IMR-90 (cell line): Measurements from ENCODE around the gene LAMB3. TPM values are rescaled to one million over a fixed set of nuclear protein-coding genes. Genes with fewer than 3 reads are reported as not detected.

ENCODE experiments used
- ATAC-seq: fragments of 200-7000 bp; cut with Tn5 transposase; 2 replicates; pipeline ENCODE4 v1.9.1; 2020; ENCODE audit warnings: low read depth, mild to moderate bottlenecking, moderate library complexity
- BruUV-seq: library from RNA; stranded (reverse); fragments of 400-500 nt; replicated peaks from 2 replicates; lab custom pipeline; 2021; lab: Mats Ljungman, UMichigan
- CTCF ChIA-PET: fragments of 300-600 bp; formaldehyde crosslinking; extraction: SDS; loops from one replicate; lab custom pipeline; 2021; ENCODE audit warnings: antibody characterized with exemption; lab: Yijun Ruan, JAX
- POLR2A ChIA-PET: fragments of 300-600 bp; sonication (Branson Sonifier 250); formaldehyde crosslinking; loops from one replicate; lab custom pipeline; 2022; ENCODE audit warnings: antibody characterized with exemption; ENCODE audit not compliant: unreplicated experiment; lab: Charles Lee
- DNase-seq: peaks from one replicate; pipeline ENCODE4 v3.0.0; 2013
- H2AFZ ChIP-seq: replicated peaks from 2 replicates; pipeline ENCODE3; 2013; ENCODE audit warnings: low read length, mild to moderate bottlenecking; ENCODE audit not compliant: poor library complexity
- H2AK5ac ChIP-seq: 2 replicates; pipeline ENCODE4 v1.6.1; 2013; ENCODE audit warnings: low read depth, low read length, inconsistent platforms
- H2AK9ac ChIP-seq: replicated peaks from 2 replicates; pipeline ENCODE3; 2013; ENCODE audit warnings: mild to moderate bottlenecking, low read depth, low read length, moderate library complexity; ENCODE audit not compliant: poor library complexity
- H2BK120ac ChIP-seq: 2 replicates; pipeline ENCODE4 v1.6.1; 2013; ENCODE audit warnings: low read depth, low read length, inconsistent platforms
- H2BK15ac ChIP-seq: 3 replicates; pipeline ENCODE4 v1.6.1; 2013; ENCODE audit warnings: low read depth, low read length, inconsistent platforms
- H2BK20ac ChIP-seq: 2 replicates; pipeline ENCODE4 v1.6.1; 2013; ENCODE audit warnings: low read depth, mild to moderate bottlenecking, inconsistent platforms, low read length, moderate library complexity
- H2BK5ac ChIP-seq: 2 replicates; pipeline ENCODE4 v1.6.1; 2013; ENCODE audit warnings: mild to moderate bottlenecking, low read depth, low read length, inconsistent platforms; ENCODE audit not compliant: poor library complexity, severe bottlenecking
- H3K14ac ChIP-seq: replicated peaks from 2 replicates; pipeline ENCODE4 v1.6.1; 2013; ENCODE audit warnings: low read depth, low read length, inconsistent platforms
- H3K18ac ChIP-seq: 2 replicates; pipeline ENCODE4 v1.6.1; 2013; ENCODE audit warnings: low read depth, low read length, control low read depth
- H3K23ac ChIP-seq: 2 replicates; pipeline ENCODE4 v1.6.1; 2013; ENCODE audit warnings: low read depth, low read length, inconsistent platforms
- H3K27ac ChIP-seq: 2 replicates; pipeline ENCODE4 v1.5.1; 2013; ENCODE audit warnings: mild to moderate bottlenecking, control low read depth, low read length; ENCODE audit not compliant: insufficient read depth
- H3K27me3 ChIP-seq: 2 replicates; pipeline ENCODE4 v1.6.1; 2013; ENCODE audit warnings: low read length; ENCODE audit not compliant: control insufficient read depth, insufficient read depth
- H3K36me3 ChIP-seq: 2 replicates; pipeline ENCODE4 v1.6.1; 2013; ENCODE audit warnings: low read length, mixed read lengths; ENCODE audit not compliant: control insufficient read depth, insufficient read depth
- H3K4ac ChIP-seq: 2 replicates; pipeline ENCODE4 v1.6.1; 2013; ENCODE audit warnings: low read depth, low read length, inconsistent platforms
- H3K4me1 ChIP-seq: 2 replicates; pipeline ENCODE4 v1.6.1; 2013; ENCODE audit warnings: low read length, mixed read lengths; ENCODE audit not compliant: control insufficient read depth, insufficient read depth
- H3K4me2 ChIP-seq: 2 replicates; pipeline ENCODE4 v1.6.1; 2013; ENCODE audit warnings: low read depth, mild to moderate bottlenecking, control low read depth, low read length, moderate library complexity
- H3K4me3 ChIP-seq: 2 replicates; pipeline ENCODE4 v1.5.1; 2013; ENCODE audit warnings: low read depth, mild to moderate bottlenecking, control low read depth, low read length, moderate library complexity; ENCODE audit not compliant: insufficient read depth
- H3K56ac ChIP-seq: 2 replicates; pipeline ENCODE4 v1.6.1; 2013; ENCODE audit warnings: low read length, inconsistent platforms; ENCODE audit not compliant: insufficient read depth; ENCODE audit errors: extremely low read depth
- H3K79me1 ChIP-seq, 2 experiments: 2 replicates each; pipeline ENCODE4 v1.6.1; 2013; ENCODE audit warnings: low read length in 2 of 2, inconsistent platforms in 1 of 2, low read depth in 1 of 2
- H3K9ac ChIP-seq: 2 replicates; pipeline ENCODE4 v1.6.1; 2013; ENCODE audit warnings: low read depth, low read length, control low read depth
- H3K9me1 ChIP-seq: 2 replicates; pipeline ENCODE4 v1.6.1; 2013; ENCODE audit warnings: low read length, inconsistent platforms; ENCODE audit not compliant: insufficient read depth
- H3K9me3 ChIP-seq: 2 replicates; pipeline ENCODE4 v1.6.1; 2013; ENCODE audit warnings: low read length; ENCODE audit not compliant: control insufficient read depth, insufficient read depth
- H4K20me1 ChIP-seq: 2 replicates; pipeline ENCODE4 v1.6.1; 2013; ENCODE audit warnings: low read length, inconsistent platforms; ENCODE audit not compliant: insufficient read depth
- H4K5ac ChIP-seq: 2 replicates; pipeline ENCODE4 v1.6.1; 2013; ENCODE audit warnings: mild to moderate bottlenecking, low read depth, low read length, control low read depth
- H4K8ac ChIP-seq, 2 experiments: 2 replicates each; pipeline ENCODE4 v1.6.1; 2013; ENCODE audit warnings: low read depth in 2 of 2, low read length in 2 of 2, control low read depth in 1 of 2, inconsistent platforms in 1 of 2
- H4K91ac ChIP-seq: 2 replicates; pipeline ENCODE4 v1.6.1; 2013; ENCODE audit warnings: low read depth, low read length, inconsistent platforms; ENCODE audit not compliant: insufficient read depth
- BHLHE40 ChIP-seq: fragments of 150-350 bp; IDR thresholded peaks from 2 replicates; pipeline ENCODE4 v1.6.1; 2016; ENCODE audit warnings: mild to moderate bottlenecking, low read depth, low read length
- CEBPB ChIP-seq: IDR thresholded peaks from 2 replicates; pipeline ENCODE4 v1.6.1; 2012; ENCODE audit warnings: low read depth, low read length, improper control_type of control experiment
- CHD1 ChIP-seq: IDR thresholded peaks from 2 replicates; pipeline ENCODE4 v1.6.1; 2012; ENCODE audit warnings: low read depth, low read length, improper control_type of control experiment
- ELK1 ChIP-seq: fragments of 150-350 bp; IDR thresholded peaks from 2 replicates; pipeline ENCODE4 v1.6.1; 2016; ENCODE audit warnings: low read depth, mild to moderate bottlenecking, low read length, moderate library complexity, borderline replicate concordance
- FOS ChIP-seq: fragments of 150-350 bp; IDR thresholded peaks from 2 replicates; pipeline ENCODE4 v1.6.1; 2016; ENCODE audit warnings: low read depth, low read length
- MAFK ChIP-seq: IDR thresholded peaks from 2 replicates; pipeline ENCODE4 v1.6.1; 2012; ENCODE audit warnings: low read depth, low read length, improper control_type of control experiment
- MAZ ChIP-seq: IDR thresholded peaks from 2 replicates; pipeline ENCODE4 v1.6.1; 2012; ENCODE audit warnings: low read depth, mild to moderate bottlenecking, low read length, improper control_type of control experiment, moderate library complexity, borderline replicate concordance
- MXI1 ChIP-seq: IDR thresholded peaks from 2 replicates; pipeline ENCODE4 v1.6.1; 2012; ENCODE audit warnings: low read depth, mild to moderate bottlenecking, low read length, moderate library complexity, borderline replicate concordance
- NFE2L2 ChIP-seq: fragments of 150-350 bp; IDR thresholded peaks from 2 replicates; pipeline ENCODE4 v1.6.1; 2016; ENCODE audit warnings: low read depth, mild to moderate bottlenecking, low read length
- POLR2A ChIP-seq: IDR thresholded peaks from 2 replicates; pipeline ENCODE4 v1.6.1; 2012; ENCODE audit warnings: mild to moderate bottlenecking, low read depth, low read length
- RAD21 ChIP-seq: IDR thresholded peaks from 2 replicates; pipeline ENCODE4 v1.6.1; 2012; ENCODE audit warnings: low read length, improper control_type of control experiment
- RCOR1 ChIP-seq: IDR thresholded peaks from 2 replicates; pipeline ENCODE4 v1.6.1; 2012; ENCODE audit warnings: mild to moderate bottlenecking, low read length, improper control_type of control experiment; ENCODE audit not compliant: insufficient replicate concordance
- RFX5 ChIP-seq: IDR thresholded peaks from 2 replicates; pipeline ENCODE4 v1.8.0; 2012; ENCODE audit warnings: low read depth, mild to moderate bottlenecking, low read length, moderate library complexity
- SMC3 ChIP-seq: fragments of 150-350 bp; IDR thresholded peaks from 2 replicates; pipeline ENCODE4 v1.6.1; 2016; ENCODE audit warnings: low read depth, mild to moderate bottlenecking, antibody characterized with exemption, low read length, moderate library complexity
- USF2 ChIP-seq: fragments of 150-350 bp; IDR thresholded peaks from 2 replicates; pipeline ENCODE4 v1.6.1; 2017; ENCODE audit warnings: mild to moderate bottlenecking, antibody characterized with exemption, low read length, low read depth
- WGBS, 2 experiments: methylation state at CpG; one replicate each; pipeline versions ENCODE4 v1.1.5 to v1.1.7; 2013; ENCODE audit warnings: missing lambda C conversion rate in 2 of 2; ENCODE audit not compliant: insufficient read length in 1 of 2; ENCODE audit errors: extremely low coverage in 2 of 2; 5-methylcytosine and 5-hydroxymethylcytosine counted together
- dilution Hi-C: fragments of 300-500 bp; cut with HindIII; formaldehyde crosslinking; loops from one replicate; pipeline ENCODE4 v1.14.3; 2018; ENCODE audit warnings: low sequenced_read_pairs; ENCODE audit not compliant: unreplicated experiment
- in situ Hi-C: fragments of 300-500 bp; cut with MboI; formaldehyde crosslinking; loops from 3 replicates; pipeline ENCODE4 v1.14.3; 2019; ENCODE audit warnings: low sequenced_read_pairs, inconsistent platforms, mixed read lengths
- intact Hi-C: fragments of 100-400 bp; cut with micrococcal nuclease; formaldehyde crosslinking; loops from 2 replicates; pipeline ENCODE4 v1.10.0; 2022
- polyA plus RNA-seq, 3 experiments: library from polyadenylated mRNA; depleted of rRNA; stranded (reverse); fragments of >200 nt; gene quantifications; 2 replicates each; pipeline ENCODE4 v1.2.3, GENCODE V29; 2012; ENCODE audit warnings: low replicate concordance in 1 of 3
- total RNA-seq: library from RNA; depleted of rRNA; stranded (reverse); fragments of >200 nt; gene quantifications from 2 replicates; pipeline ENCODE4 v1.2.3, GENCODE V29; 2012
- TF ChIP-seq, protein P1 (sequence below): conservative IDR thresholded peaks from 2 replicates; pipeline ENCODE4 v1.5.1; 2012; ENCODE audit warnings: mild to moderate bottlenecking, low read depth, low read length, improper control_type of control experiment

Gene LAMB3
- total and polyA plus RNA-seq, 2 of the 4 experiments (the other 2 are of a cell fraction): 0.72 to 2.1 TPM

GRCh38 chr1:209584231-209584672 is 68.0 kb downstream of the LAMB3 start:
- Histone ChIP-seq H3K79me1 (no peaks in the 10 kb centered on the region), H3K4ac (no peak overlapping the region; the same call in 1 of the 2 replicates), H4K8ac (peak overlapping the region in 1 of 2 experiments; percentile 55; a peak in 1 of 4 replicates), H2BK5ac (no peak overlapping the region), H3K4me2 (peak overlapping the region; percentile 80), H4K20me1 (no peaks in the 10 kb centered on the region), H3K9me1 (no peaks in the 10 kb centered on the region; the same call in 1 of the 2 replicates), H3K4me1 (peaks cover under 1% of the 10 kb centered on the region; the same call in 1 of the 2 replicates), H3K9ac (peak overlapping the region; percentile 67), H3K14ac (peak overlapping the region; percentile 68; the same call in 1 of the 2 replicates), H2AFZ (peak overlapping the region; percentile 76), H4K91ac (0 out of 2 replicates have a peak overlapping the region, but pooled peaks have one; percentile 15), H2AK5ac (no peak overlapping the region), H2BK120ac (peak overlapping the region; percentile 41; the same call in 1 of the 2 replicates), H2AK9ac (no peak overlapping the region), H4K5ac (peak overlapping the region; percentile 64; the same call in 1 of the 2 replicates), H3K27me3 (0 out of 2 replicates have a peak, but pooled peaks cover 2% of the 10 kb centered on the region), H3K36me3 (no peaks in the 10 kb centered on the region), H2BK15ac (no peak overlapping the region; the same call in 2 of the 3 replicates), H3K27ac (no peak overlapping the region), H3K9me3 (no peaks in the 10 kb centered on the region), H3K4me3 (peak overlapping the region; percentile 48), H2BK20ac (no peak overlapping the region), H3K56ac (no peak overlapping the region), H3K18ac (no peak overlapping the region), H3K23ac (peak overlapping the region; percentile 55; the same call in 1 of the 2 replicates)
- POLR2A ChIA-PET: no interaction called here
- in situ Hi-C loops (no loop called here), intact Hi-C loops (no loop called here), dilution Hi-C loops (no loop called here)
- BruUV-seq: no TSS peak
- TF ChIP-seq USF2 (no peak), MAZ (no peak), RCOR1 (no peak), SMC3 (no peak), ELK1 (no peak), CEBPB (no peak), BHLHE40 (no peak), CHD1 (no peak), POLR2A (no peak), MXI1 (no peak), RFX5 (no peak), MAFK (no peak), RAD21 (no peak), FOS (no peak), NFE2L2 (no peak)
- TF ChIP-seq, protein P1, sequence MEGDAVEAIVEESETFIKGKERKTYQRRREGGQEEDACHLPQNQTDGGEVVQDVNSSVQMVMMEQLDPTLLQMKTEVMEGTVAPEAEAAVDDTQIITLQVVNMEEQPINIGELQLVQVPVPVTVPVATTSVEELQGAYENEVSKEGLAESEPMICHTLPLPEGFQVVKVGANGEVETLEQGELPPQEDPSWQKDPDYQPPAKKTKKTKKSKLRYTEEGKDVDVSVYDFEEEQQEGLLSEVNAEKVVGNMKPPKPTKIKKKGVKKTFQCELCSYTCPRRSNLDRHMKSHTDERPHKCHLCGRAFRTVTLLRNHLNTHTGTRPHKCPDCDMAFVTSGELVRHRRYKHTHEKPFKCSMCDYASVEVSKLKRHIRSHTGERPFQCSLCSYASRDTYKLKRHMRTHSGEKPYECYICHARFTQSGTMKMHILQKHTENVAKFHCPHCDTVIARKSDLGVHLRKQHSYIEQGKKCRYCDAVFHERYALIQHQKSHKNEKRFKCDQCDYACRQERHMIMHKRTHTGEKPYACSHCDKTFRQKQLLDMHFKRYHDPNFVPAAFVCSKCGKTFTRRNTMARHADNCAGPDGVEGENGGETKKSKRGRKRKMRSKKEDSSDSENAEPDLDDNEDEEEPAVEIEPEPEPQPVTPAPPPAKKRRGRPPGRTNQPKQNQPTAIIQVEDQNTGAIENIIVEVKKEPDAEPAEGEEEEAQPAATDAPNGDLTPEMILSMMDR: no peak
- ATAC-seq (no peak), DNase-seq (no peak)
- WGBS, 2 experiments: no CpG with 5 or more reads among the region's 13 CpGs
- CTCF ChIA-PET: interaction anchor here (1.6 kb wide), 1 partner anchor 14 kb away, joined by 5 read pairs; no protein-coding TSS in a partner anchor
